ENCODE data around the gene MS4A10.

MS4A10 gene

GRCh38 chr11:60766547-60766946, 18.6 kb upstream of the MS4A10 start:
- DNase-seq, result no peak

GRCh38 chr11:60767388-60767811, 17.7 kb upstream of the MS4A10 start:
- no peak for DNase-seq

DNA sequence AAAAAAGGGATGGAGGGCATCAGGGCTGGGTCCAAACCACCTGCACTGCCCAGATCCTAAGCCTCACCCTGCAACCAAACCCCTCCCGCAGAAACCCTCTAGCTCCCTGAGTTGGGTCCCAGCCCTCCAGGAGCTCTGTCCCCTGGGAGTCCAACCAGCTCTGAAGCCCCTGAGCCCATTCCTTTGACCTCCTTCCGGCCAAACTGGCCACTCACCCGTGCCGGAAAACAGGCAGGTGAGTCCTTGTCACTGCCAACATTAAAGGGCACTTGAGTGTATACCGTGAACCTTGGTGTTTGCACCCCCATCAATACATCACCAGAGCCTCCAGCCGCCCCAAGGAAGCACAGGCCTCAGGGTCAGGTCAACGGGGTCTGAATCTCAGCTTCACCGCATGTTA, 16.9 kb upstream of the MS4A10 start:
- no peak for DNase-seq

- no peak for DNase-seq
Observed at GRCh38 chr11:60769273-60769672, 15.9 kb upstream of the MS4A10 start.

- DNase-seq, result peak; percentile 28
Observed at GRCh38 chr11:60769811-60770210, 15.3 kb upstream of the MS4A10 start.

DNA sequence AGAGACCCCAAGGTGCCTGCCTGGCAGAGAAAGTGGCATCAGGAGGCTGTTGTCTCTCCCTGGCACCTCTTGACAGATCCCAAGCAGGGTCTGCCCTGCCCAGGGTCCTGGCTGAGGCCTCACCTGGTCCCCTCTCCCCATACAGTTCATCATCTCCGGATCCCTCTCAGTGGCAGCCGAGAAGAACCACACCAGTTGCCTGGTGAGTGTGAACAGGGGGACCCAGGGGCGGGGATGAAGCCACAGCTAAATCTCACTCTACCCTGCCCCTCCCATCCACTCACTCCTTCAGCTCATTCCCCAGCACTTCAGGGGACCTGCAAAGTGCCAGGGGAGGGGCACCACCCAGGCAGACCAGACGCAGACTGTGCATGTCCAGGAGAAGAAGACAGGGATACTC, 14.0 kb upstream of the MS4A10 start:
- no peak for DNase-seq

- DNase-seq, result no peak
Observed at GRCh38 chr11:60771879-60772525, 13.1 kb upstream of the MS4A10 start.

DNA sequence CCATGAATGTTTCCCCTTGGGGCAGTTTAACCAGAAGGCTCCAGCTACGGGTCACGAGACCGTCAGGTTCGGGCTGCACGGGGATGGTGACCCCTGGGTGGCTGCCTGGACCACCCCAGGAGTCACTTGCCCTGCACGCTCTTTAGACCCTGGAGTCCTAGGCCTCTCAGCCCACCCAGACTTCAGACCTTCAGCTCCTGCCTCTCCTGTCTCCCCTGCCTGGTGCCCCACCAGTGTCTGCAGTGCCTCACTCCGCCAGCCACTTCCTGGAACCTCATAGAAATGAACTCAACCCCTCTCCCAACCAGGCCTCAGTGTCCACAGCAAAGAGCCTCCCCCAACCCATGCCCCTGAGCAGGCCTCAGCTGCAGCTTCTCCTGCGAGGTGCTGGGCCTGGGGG, 12.5 kb upstream of the MS4A10 start:
- no peak for DNase-seq

DNA sequence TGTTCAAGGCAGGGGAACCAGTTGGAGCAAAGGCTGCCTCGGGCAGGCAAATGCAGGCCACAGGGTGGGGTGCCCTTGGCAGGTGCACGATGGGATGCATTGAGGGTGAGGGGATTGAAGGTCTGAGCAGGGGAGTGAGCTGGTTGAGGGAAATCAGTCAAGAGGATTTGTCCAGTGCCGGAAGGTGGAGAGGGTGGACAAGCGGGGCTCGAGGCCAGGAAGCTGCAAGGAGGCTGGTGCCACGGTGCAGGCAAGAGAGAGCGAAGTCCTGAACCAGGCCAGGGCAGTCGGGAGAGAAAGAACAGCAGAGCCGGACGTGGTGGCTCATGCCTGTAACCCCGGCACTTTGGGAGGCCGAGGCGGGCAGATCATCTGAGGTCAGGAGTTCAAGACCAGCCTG, 10.4 kb upstream of the MS4A10 start:
- no peak for DNase-seq

DNA sequence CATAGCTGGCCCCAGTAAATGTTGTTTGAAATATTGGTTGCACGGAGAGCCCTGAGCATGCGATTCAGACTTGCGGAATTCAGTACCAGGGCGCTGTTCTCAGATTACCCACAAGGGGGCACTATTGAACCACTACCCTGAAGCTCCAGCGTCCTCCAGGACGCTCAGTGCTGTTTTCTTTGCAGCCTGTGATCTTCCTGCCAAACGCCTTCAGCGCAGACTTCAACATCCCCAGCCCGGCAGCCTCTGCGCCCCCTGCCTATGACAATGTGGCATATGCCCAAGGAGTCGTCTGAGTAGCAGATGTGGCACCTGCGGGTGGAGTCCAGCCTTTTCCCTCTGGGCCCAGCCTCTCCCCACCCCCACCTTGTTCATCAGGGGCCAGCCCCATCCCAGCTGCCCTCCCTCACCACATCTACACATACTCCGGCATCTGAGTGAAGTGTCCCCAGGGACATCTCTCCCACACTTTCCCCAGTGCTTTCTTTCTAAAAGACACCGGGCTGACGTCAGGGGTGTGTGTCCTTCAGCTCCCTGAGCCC, 9.6 kb upstream of the MS4A10 start:
- peak; percentile 66 for DNase-seq

- no peak for DNase-seq
Observed at GRCh38 chr11:60776167-60776566, 9.0 kb upstream of the MS4A10 start.

GRCh38 chr11:60777106-60777505, 8.0 kb upstream of the MS4A10 start:
- no peak for DNase-seq

DNA sequence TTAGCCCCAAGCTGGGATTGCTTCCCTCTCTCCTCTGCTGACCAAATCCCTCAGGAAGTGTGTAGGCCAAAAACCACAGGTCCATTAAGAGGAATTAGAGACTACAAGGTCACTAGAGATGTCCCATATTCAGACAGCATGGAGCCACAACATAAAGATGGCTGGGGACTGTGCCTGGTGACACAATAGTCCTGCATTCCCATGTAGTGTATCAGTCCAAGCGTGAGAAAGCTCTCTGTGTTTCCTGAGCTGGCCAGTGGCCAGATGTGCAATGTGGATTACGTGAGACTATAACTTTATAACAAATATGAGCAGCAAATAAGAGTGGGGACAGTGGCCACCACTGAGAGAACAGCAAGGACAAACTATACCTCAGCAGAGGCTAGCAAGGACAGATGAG, 7.6 kb upstream of the MS4A10 start:
- DNase-seq, result no peak

DNA sequence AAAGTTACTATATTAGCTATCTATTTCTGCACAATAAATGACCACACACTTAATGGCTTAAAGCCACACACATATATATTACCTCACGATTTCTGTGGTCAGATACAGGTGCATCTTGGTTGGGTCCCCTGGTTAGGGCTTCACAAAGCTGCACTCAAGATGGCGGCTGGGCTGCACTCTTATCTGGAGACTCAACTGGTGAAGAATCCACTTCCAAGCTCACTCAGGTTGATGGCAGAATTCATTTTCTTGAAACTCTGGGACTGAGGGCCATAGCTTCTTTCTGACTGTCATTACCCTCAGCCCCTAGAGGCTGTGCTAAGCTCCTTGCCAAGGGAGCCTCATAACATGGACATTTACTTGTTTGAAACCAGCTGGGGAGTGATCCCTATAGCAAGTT, 5.1 kb upstream of the MS4A10 start:
- no peak for DNase-seq

DNA sequence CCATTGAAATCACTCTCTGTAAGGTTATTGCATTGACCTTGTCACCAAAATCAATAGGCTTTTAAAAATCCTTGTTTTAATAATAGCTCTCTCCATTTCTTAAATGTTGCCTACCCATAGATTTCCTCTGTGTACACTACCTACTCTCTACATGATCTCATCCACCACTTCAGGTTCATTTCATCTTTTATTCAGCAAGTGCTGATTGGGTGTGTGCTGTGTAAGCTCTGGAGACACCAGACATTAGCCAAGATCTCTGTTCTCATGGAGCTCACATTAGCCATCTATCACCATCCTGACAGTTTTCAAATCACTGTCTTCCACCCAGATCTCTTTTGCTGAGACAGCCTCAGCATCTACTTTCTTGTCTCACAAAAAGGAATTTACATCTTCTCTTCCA, 4.4 kb upstream of the MS4A10 start:
- no peak for DNase-seq

DNA sequence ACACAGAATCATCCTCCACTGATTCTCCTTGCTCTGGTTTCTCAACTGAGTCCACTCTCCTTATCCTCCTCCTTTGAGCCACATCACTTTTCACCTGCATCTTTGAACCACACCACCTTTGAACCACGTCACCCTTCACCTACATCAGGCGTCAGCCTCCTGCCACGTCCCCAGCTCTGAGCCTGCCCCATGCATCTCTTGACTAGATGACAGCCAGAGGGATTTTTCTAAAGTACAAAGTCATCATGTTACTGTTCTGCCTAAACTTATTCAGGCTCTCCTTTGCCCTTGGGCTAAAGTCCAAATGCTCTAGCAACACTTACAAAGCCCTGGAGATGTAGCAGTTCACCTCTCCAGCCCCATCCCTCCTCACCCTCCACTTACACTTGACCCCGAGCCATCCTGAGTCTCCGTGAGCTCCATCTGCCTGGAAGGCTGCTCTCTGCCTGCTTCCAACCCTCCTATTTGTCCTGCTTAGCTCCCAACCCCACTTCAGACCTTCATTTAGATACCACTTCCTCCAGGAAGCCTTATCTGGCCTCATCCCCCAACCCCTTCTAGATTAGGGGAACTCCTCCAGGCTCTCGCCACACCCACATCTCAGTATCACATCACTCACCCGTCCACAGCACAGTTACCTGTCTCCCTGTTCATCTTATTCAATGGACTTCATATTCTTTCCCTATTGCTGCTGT, 3.7 kb upstream of the MS4A10 start:
- DNase-seq, result no peak

DNA sequence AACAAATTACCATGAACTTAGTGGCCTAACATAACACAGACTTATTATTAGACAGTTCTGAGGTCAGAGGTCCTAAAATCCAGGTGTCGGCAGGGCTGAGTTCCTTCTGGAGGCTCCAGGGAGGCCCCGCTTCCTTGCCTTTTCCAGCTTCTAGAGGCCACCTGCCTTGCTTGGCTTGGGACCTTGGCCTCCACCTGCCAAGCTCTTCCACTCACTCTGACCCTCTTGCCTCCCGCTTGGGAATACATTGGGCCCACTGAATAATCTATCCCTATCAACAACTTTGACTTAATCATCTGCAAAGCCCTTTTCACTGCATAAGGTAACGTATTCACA, 3.2 kb upstream of the MS4A10 start:
- no peak for DNase-seq

DNA sequence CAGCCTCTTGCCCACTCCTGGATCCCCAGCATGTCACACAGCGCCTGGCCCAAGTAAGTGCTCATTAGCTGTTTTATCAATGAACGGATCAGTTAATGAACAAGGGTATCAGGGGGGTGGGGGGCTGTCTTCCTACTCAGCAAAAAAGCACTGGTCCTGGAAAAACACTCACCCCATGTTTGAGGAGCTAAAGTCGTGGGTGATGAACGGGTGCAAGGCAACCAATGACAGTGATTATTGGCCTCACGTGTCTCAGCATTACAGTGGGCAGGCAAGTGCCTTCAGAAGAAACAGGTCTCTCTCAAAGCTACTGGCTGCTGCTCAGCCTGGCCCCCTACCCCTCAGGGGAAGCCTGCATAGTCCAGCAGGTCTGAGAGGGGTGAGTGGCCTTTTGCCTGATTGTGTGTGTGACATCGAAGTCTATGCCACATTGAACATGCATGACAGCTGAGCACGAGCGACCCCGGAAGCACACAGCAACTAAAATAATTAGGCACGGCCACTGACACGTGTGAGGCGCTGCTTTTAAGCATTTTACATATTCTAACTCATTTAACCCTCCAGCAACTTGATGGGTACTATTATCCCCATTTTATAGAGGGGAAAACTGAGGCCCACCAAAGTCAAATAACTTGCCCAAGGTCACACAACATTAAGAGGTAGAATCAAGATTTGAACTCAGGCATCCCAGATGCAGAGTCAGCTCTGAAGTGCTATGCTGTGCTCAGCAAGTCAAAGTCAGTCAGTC, 2.6 kb upstream of the MS4A10 start:
- DNase-seq, result no peak

- no peak for DNase-seq
Observed at GRCh38 chr11:60783141-60783484, 2.0 kb upstream of the MS4A10 start.

DNA sequence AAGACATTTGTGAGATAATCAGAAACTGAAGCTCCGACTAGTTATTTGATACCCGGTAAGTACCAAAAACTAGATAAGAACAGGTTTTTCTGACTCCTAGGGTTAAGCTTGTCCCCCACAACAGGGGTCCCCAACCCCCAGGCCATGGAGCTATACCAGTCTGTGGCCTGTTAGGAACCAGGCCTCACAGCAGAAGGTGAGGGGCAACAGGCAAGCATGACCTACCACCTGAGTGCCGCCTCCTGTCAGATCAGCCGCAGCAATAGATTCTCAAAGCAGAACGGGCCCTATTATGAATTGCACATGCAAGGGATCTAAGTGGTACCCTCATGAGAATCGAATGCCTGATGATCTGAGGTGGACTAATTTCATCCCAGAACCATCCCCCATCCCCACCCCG, 1.2 kb upstream of the MS4A10 start:
- no peak for DNase-seq

GRCh38 chr11:60785806-60786361, 751 bp downstream of the MS4A10 start:
- no peak for DNase-seq

GRCh38 chr11:60786811-60787567, 1.9 kb downstream of the MS4A10 start:
- no peak for DNase-seq

Data from NCI-H146 (cell line).